Sigmoid colon (tissue), 4 donors: Measurements from ENCODE around the gene FGF2.

Source experiments
- CTCF ChIP-seq, 4 experiments: fragments of 450-650 bp in 3 of 4; fragments of 200-600 bp in 1 of 4; IDR thresholded peaks; one replicate each; pipeline ENCODE4 v1.5.1; 2016 to 2019; ENCODE audit warnings: antibody characterized with exemption in 4 of 4, mild to moderate bottlenecking in 3 of 4, moderate library complexity in 2 of 4
- POLR2AphosphoS5 ChIP-seq, 4 donors: sonication (generic); formaldehyde crosslinking; IDR thresholded peaks; one replicate each; pipeline ENCODE4 v1.6.1; 2017; ENCODE audit warnings: antibody characterized with exemption in 4 of 4

GRCh38 chr4:122932763-122933162 is 106.1 kb downstream of the FGF2 start:
- no peak for TF ChIP-seq POLR2AphosphoS5 (IDR thresholded peaks at IDR 0.05)
- no peak for TF ChIP-seq CTCF (IDR thresholded peaks at IDR 0.05)
